Measurements from ENCODE around the gene ABCB11. TPM values are rescaled to one million over a fixed set of nuclear protein-coding genes. Genes with fewer than 3 reads are reported as not detected.
"Not testable (repeated sequence)": the region's sequence is repeated elsewhere in the genome, so short reads cannot be mapped to it uniquely, and the experiment has no call there.

The ABCB11 gene
- total and polyA plus RNA-seq, 9 of the 15 experiments (the other 6 are each of a cell fraction or from before 2014, with no cell fraction given) = 0.04 to 0.51 (median 0.10) TPM; not detected in 1

DNA sequence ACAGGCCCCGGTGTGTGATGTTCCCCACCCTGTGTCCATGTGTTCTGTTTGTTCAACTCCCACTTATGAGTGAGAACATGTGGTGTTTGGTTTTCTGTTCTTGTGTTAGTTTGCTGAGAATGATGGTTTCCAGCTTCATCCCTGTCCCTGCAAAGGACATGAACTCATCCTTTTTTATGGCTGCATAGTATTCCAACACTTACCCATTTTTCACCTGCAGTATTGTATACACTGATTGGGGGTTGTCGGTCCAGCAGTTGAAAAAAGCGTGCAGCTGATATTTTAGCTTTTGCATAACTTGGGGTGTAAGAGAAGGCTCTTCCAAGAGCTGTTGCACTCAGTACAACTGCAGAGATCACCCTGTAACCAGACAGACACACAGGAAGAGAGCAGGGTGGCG, 99.0 kb downstream of the ABCB11 start:
- ATAC-seq; in situ Hi-C loops (cut with MboI); FAIRE-seq; H3K9me3 ChIP-seq (replicated peaks; ENCODE audit: control insufficient read depth, insufficient read depth, low read depth, low read length); H2AFZ ChIP-seq (ENCODE audit: low read depth, low read length); CTCF ChIA-PET (ENCODE audit: low intra/inter-chr PET ratio); DNase-seq (ENCODE audit: extremely low read depth in 1 of 4, low spot score in 3 of 4); H3K9ac ChIP-seq (ENCODE audit: insufficient read depth in 1 of 2, low read depth in 2 of 2, low read length in 2 of 2); H3K9me1 ChIP-seq (ENCODE audit: control insufficient read depth, insufficient read depth, low read length); H3K4me2 ChIP-seq (ENCODE audit: insufficient read depth, low read length); BruUV-seq (replicated peaks); H3K4me3 ChIP-seq; H4K20me1 ChIP-seq (replicated peaks; ENCODE audit: control insufficient read depth, insufficient read depth, low read length); intact Hi-C loops (cut with micrococcal nuclease); H3K79me2 ChIP-seq (ENCODE audit: control insufficient read depth, insufficient read depth, low read length); H3K36me3 ChIP-seq (ENCODE audit: control insufficient read depth, insufficient read depth, low read length); POLR2A ChIA-PET; H3K27ac ChIP-seq (ENCODE audit: extremely low read depth, low read depth, low read length); H3K27me3 ChIP-seq (ENCODE audit: control insufficient read depth in 2 of 2, insufficient read depth in 2 of 2, low read length in 2 of 2): not testable (repeated sequence)
- WGBS (ENCODE audit: insufficient coverage, low coverage, missing lambda C conversion rate) = 92% methylated on average over 4 of the region's 4 CpGs
- H3K4me1 ChIP-seq (replicated peaks in 1 of 2; ENCODE audit: control insufficient read depth in 2 of 2, insufficient read depth in 2 of 2, low read length in 2 of 2) = peaks cover 5 to 35% of the 10 kb centered on the region in 2 experiments
- TF ChIP-seq KDM1A (IDR thresholded peaks at IDR 0.05) (peak; percentile 37 to 39; a peak in 2 of 4 replicates), BCOR (IDR thresholded peaks at IDR 0.05) (peak; percentile 67; the same call in 1 of the 2 replicates), ZNF146 (CRISPR knock-in tag; IDR thresholded peaks at IDR 0.05; ENCODE audit: unreplicated experiment) (peak; percentile 94), CBX3 (IDR thresholded peaks at IDR 0.05; ENCODE audit: borderline replicate concordance in 1 of 2, low read length in 2 of 2) (0 out of 3 replicates have a peak, but pooled peaks of 1 of the 2 experiments have one; percentile 15), RBM25 (IDR thresholded peaks at IDR 0.05; ENCODE audit: low read depth, low read length, severe bottlenecking) (peak; percentile 43), HDAC2 (IDR thresholded peaks at IDR 0.05) (0 out of 2 replicates have a peak, but pooled peaks have one; percentile 50), ADNP (tag; IDR thresholded peaks at IDR 0.05) (0 out of 2 replicates have a peak, but pooled peaks have one; percentile 26)

- intact Hi-C loops (cut with micrococcal nuclease) (no loop called here), in situ Hi-C loops (cut with MboI) (no loop called here)
- H3K27ac ChIP-seq (ENCODE audit: extremely low read depth, low read depth, low read length) = no peak overlapping the region
- POLR2A ChIA-PET = interaction anchor here (0.7 kb wide), 1 partner anchor 346 kb away, joined by 3 read pairs; no protein-coding TSS in a partner anchor
- WGBS (ENCODE audit: insufficient coverage, low coverage, missing lambda C conversion rate) = 42% methylated on average over 1 of the region's 1 CpG
- no peak overlapping the region for H3K9ac ChIP-seq (ENCODE audit: insufficient read depth in 1 of 2, low read depth in 2 of 2, low read length in 2 of 2)
- no peak for ATAC-seq
- no peaks in the 10 kb centered on the region for H3K36me3 ChIP-seq (ENCODE audit: control insufficient read depth, insufficient read depth, low read length)
- no peaks in the 10 kb centered on the region for H4K20me1 ChIP-seq (replicated peaks; ENCODE audit: control insufficient read depth, insufficient read depth, low read length)
- H3K27me3 ChIP-seq (ENCODE audit: control insufficient read depth in 2 of 2, insufficient read depth in 2 of 2, low read length in 2 of 2) = no peaks in the 10 kb centered on the region
- H3K4me2 ChIP-seq (ENCODE audit: insufficient read depth, low read length) = no peak overlapping the region
- CTCF ChIA-PET (ENCODE audit: low intra/inter-chr PET ratio) = no interaction called here
- no peaks in the 10 kb centered on the region for H3K9me3 ChIP-seq (replicated peaks; ENCODE audit: control insufficient read depth, insufficient read depth, low read depth, low read length)
- peaks cover 5 to 16% of the 10 kb centered on the region in 2 experiments for H3K4me1 ChIP-seq (replicated peaks in 1 of 2; ENCODE audit: control insufficient read depth in 2 of 2, insufficient read depth in 2 of 2, low read length in 2 of 2)
- BruUV-seq (replicated peaks) = no TSS peak
- no peak for TF ChIP-seq TGIF2 (CRISPR knock-in tag; IDR thresholded peaks at IDR 0.05)
- no peak for TF ChIP-seq ELF2 (CRISPR knock-in tag; IDR thresholded peaks at IDR 0.05)
- TF ChIP-seq ZNF347 (CRISPR knock-in tag; IDR thresholded peaks at IDR 0.05; ENCODE audit: low read depth) = no peak
- TF ChIP-seq CEBPB (tag; IDR thresholded peaks at IDR 0.05) = no peak
- 0 out of 4 replicates have a peak, but pooled peaks of 1 of the 2 experiments have one; percentile 45 for TF ChIP-seq MAZ (CRISPR knock-in tag; conservative IDR thresholded peaks at IDR 0.05 in 1 of 2, IDR thresholded peaks at IDR 0.05 in 1 of 2)
- TF ChIP-seq MYC (IDR thresholded peaks at IDR 0.05; ENCODE audit: low read depth, low read length) = no peak
- no peak for TF ChIP-seq MYC (CRISPR knock-in tag; IDR thresholded peaks at IDR 0.05; ENCODE audit: borderline replicate concordance, low read depth)
- TF ChIP-seq TEAD2 (tag; IDR thresholded peaks at IDR 0.05) = no peak
- 0 out of 2 replicates have a peak, but pooled peaks have one; percentile 6 for TF ChIP-seq ZNF316 (IDR thresholded peaks at IDR 0.05)
- H3K9me1 ChIP-seq (ENCODE audit: control insufficient read depth, insufficient read depth, low read length) = no peaks in the 10 kb centered on the region
- DNase-seq (ENCODE audit: extremely low read depth in 1 of 4, low spot score in 3 of 4) = no peak
- H3K4me3 ChIP-seq = no peak overlapping the region
- no peaks in the 10 kb centered on the region for H3K79me2 ChIP-seq (ENCODE audit: control insufficient read depth, insufficient read depth, low read length)
- peak overlapping the region; percentile 61 for H2AFZ ChIP-seq (ENCODE audit: low read depth, low read length)
- no peak for FAIRE-seq
Observed at GRCh38 chr2:168930242-168930641, 100.9 kb downstream of the ABCB11 start.
